GM21447 (cell line): ENCODE data around the gene SPRED2.
A peak's percentile ranks its signal among the peaks of the same experiment; 100 is the strongest.

Experiments
- ATAC-seq: cut with Tn5 transposase; IDR thresholded peaks from one replicate; pipeline ENCODE4 v1.9.1; 2021; ENCODE audit not compliant: unreplicated experiment

Gene SPRED2

DNA sequence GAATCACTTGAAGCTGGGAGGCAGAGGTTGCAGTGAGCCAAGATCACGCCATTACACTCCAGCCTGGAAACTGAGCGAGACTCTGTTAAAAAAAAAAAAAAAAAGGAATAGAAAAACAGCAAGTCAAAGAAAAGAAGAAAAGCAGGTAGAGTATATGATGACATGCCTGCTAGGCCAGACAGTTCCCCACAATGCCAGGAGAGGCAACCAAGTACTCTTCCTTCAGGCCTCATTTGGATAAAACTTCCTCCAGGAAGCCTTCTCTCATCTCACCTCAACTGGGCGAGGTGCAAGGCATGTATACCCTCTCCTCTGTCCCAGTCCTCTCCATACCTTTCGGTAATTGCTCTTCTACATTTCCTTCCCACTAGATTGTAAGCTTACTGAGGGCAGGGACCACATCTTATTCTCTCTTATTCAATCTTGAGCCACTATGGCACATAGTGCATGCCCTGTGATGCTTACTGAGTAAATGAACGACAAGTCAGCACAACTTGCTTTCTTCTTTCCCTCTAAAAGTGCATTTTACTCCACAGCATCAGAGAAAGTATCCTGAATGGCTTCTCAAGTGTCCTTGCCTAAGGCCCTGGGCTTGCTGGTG lies 10.1 kb upstream of the SPRED2 start:
- ATAC-seq: no peak

DNA sequence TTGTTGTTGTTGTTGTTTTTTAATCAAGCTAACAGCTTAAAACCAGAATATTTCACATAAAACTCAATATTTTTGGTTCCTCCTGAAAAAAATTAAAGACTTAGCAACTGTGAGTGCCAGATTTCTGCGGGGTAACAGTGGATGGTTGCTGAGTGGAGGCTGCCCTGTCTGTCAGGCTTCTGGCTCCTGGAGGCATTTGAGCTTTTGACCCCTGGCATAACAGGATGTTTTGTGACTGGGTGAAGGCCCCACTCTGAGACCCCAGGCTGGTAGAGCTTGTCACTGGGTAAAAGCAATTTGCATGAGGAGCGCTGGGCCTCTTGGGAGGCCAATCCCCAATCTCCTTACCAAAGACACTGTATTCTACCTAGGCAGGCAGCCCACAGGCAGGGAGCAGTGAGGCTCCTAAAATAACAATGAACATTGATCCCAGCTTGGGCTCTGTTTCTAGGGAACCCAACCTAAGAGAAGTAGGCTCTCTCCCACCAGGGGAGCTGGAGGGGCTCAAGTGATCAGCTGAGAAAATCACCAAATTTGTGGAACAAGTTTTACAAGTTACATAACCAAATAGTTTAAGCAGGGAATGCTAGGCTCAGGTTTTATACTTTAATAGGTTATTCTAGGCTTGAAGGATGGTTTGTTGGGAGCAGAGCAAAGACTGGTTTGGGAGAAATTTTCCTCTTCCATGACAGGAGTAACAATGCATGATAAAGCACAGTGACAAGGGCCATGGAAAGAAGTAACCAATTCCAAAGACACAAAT lies 5.9 kb upstream of the SPRED2 start:
- ATAC-seq: no peak

DNA sequence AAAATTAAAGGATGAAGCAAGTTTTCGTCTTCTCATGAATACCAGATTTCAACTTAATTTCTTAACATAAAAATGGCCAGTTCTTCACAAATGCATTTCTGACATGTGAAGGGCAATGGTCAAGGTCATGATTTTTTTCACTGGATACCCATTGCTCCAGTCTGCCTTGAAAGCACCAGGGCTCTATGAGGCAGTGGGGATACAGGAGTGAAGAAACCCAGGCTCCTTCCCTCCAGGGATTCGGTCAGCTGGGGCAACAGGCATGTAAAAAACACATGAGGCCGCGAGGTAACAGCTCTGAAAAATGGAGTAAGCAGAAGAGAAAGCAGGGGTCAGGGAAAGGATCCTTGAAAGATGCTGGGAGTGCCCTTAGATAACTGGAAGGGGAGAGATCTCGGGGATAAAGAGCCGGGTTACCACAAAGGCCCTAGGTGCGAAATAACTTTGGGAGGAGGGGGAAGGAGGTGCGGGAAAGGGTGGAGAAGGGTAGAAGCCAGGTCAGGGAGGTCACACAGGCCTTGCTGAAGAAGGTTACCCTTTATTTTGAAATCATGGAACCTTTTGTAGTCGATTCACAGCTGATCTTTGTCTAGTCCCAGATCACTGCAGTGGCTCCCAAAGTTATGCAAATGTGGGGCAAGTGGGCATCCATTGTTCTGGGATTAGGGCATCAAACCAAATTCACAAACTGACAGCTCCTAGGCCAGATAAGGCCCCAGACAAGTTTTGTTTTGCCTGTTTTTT lies 5.2 kb upstream of the SPRED2 start:
- no peak for ATAC-seq

DNA sequence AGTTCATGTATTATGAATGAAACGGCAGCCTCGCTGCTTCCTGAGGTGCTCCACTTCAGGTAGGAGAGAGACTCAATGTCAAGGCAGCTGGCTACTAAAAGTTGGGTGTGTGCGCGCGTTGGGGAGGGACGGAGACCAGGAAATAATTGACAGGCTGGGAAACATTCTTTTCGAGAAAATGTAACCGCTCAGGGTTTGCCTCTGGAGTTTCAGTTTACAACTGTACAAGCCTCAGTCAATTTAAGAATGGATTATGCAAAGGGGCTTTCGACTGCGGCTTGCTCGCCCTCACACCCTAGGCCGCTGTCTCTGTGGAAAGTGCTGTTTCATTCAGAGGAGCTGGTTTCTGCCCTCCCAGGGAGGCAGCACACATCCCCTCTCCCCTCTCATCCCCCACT lies 4.4 kb upstream of the SPRED2 start:
- ATAC-seq: peak; percentile 69

DNA sequence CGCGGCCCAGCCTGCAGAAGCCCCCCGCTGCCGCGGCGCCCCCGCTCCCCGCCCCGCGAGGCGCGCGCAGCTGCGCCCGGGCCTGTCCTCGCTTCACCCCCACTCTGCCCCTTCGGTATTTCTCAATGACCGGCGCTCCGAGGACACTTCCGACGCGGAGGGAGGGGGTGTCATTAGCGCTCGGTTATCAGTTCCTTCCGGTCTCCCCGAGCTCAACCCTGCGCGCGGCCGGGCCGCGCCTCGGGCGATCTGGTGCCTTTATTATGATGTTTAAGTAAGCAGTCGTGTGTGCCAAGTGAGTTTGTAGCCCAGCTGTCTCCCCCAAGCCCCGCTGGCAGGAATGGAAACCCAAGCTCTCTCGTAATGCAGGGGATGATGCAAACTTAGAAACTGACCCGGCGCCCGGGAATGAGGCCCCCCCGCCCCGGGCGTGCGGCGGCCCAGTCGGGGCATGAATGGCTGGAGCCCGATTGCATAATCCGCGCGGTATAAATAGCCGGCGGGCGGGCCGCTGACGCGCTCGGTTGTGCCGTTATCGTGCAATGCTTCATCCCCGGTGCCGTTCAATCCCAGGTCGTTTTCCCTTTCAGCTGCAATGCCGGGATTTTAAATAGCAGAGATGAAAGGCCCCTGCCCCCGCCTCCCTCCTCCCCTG lies 3.9 kb upstream of the SPRED2 start:
- ATAC-seq: peak; percentile 35

DNA sequence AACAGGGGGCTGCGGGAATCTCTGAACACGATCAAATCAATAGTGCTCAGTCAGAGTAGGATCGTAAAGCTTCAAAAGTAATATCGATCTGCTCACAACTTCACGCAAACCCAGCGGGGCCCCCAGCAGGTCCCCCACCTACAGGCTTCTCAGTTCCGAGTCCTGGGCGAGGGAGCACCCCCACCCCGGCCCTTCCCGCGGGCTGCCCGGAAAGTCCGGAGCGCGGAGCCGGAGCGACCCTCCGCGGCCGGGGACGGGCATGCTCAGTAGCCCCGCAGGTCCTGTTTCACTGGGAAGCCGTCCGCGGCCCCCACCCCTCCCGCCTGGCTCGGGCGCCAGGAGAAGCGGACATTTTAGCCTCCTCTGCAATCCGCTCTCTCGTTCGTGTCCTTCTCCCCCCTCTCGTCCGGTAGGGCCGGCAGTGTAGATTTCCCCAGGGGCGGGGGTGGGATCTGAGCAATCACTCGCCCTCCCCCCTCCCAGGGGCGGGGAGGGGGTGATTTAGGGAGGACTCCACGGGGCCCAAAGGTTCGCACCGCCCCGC lies 3.3 kb upstream of the SPRED2 start:
- ATAC-seq: no peak

DNA sequence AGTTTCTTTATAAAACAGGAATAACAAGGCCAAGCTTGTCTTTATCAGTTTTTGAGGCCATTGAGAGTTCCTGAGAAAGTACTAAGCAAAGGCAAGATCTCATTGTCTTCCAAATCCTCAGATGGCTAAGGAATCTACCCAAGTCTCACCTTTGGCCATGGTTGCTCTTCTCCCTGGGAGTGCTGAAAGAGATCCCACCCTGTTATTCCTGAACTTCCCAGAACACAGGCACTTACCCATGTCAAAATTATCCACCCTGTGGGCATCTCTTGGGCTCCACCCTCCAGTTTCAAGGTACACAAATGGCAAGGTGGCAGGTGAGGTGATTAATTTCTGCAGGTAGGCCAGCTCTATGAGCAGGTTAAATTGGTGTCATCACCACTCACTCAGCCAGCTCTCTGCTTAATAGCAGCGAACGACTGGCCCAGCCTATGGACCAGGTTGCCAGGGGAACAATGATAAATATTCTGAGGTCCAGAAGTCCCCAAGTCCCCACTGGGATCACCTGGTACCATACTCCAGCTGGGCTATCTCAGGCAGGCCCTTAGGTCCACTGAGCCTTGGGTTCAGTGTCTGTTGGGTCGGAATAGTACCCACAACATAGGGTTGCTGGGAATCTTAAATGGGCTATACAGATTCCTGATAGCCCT lies 2.3 kb upstream of the SPRED2 start:
- no peak for ATAC-seq

DNA sequence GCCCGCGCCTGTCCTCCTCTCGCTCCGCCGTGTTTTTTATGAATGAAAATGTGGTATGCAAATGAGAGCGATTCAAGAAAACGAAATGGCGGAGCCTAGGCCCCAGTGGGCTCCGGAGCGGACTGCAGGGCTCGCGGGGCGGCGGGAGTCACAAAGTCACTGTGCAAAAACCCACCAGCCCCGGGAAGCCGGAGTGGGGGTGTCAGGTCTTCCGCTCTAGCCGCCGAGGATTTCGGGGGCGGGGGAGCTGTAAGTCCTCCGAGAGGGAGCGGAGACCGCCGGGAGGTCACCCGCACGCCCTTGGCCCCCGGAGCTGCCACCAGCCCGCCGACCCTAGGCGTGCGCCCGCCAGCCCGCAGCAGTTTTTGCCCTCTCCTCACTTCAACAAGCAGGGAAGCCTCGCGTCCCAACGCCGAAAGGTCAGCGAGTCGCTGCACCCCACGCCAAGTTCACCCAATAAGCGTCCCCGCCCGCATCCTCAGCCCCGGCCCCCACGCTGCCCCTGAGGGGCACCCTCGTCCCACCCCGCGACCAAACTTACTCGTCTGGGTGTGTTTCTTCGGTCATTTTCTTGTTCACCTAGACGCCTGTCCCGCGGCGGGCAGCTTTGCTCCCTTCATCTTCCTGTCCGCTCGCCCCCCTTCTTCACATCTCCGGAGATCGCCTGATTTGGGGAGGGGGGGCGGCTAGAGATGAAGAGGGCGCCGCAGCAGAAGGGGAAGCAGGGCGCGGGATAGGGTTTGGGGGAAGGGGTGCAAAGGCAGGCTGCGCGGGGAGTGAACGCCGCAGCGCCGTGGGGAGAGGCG lies 775 bp downstream of the SPRED2 start:
- ATAC-seq: peak; percentile 31

DNA sequence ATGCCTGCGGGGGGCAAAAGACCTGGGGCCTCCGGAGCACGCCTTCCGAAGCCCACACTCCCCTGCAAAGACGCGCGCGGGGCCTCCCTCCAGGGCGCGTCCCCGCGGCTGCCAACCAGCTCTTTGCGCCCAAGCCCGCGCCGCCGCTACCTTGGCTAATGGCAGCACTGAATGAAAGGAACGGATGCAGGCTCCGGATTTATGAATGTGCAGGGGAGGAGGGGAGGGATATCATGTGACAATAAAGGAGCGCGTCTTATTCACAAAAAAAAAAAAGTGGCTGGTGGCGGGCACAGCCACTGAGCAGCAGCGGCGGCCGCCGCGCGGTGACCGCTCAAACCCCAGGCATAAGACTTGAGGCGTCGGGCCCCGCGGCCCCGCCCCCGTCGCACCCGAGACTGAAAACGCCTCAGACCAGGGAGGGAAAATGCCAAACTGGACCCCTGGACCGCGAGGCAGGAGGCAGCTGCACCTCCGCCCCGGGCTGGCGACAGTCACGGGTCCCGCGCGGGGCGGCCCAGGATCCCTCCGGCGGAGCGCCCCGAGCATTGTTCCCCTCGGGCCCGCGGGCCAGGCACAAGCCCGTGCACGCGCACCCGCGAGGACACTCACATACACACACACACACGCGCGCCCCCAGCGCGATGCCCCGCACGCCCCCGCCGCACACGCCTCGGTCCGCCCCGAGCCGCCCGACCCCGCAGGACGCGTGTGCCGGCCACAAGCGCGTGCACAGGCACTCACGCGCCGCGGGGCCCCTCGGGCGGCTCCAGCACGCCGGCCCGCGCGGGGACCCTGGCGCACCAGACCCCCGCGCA lies 1.6 kb downstream of the SPRED2 start:
- ATAC-seq: peak; percentile 40

DNA sequence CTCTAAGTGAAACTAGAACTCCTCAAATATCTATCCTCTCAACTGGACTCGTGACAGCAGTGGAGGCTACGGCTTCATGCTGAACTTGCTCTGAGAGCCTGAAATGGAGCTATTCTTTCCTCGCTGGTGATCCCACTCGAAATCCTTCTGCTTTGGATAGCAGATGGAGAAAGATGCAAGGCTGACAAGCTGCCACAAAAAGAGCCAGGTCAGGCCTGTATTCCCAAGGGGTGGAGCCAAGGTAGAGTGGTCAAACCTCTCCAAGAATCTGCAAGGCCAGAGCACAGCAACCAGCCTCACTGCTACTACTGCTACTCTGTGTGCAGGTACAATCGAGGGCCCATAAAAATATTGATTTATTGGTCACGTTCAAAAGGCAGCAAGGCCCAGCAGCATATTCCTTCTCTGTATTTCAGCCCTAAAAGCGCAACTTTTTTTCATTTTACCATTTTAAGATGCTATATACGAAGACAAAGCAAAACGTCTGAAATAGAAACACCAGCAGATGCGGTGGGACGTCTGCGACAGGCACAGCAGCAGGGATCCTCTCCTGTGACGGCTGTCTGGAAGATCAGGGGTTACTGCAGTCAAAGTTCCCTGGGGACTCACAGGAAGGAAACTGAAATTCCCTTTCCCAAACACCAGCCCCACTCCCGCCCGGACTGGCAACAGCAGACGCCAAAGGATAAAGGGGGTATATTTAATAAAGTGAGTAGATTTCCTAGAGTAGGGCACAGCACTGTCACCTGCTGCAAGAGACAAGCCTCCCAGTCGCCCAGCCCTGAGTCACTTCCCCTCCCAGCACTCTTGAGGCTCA lies 2.4 kb downstream of the SPRED2 start:
- ATAC-seq: peak; percentile 8

DNA sequence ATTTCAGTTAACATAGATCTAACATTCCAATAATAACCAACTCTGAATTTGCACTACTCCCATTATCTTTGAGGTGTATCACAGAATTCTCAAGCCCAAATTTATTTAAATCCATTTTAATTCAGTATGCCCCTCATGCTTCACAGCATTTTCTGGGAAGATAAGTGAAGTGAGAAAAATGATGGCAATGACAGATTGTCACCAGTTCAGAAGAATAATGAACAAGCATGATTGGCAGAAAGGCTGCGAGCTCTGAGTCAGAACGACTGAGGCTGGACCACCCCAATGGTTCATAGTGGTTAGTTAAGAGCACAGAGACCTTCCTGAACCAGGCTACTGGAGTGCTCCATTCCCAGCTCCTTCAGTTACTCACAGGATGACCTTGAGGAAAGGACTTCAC lies 4.9 kb downstream of the SPRED2 start:
- ATAC-seq: no peak

DNA sequence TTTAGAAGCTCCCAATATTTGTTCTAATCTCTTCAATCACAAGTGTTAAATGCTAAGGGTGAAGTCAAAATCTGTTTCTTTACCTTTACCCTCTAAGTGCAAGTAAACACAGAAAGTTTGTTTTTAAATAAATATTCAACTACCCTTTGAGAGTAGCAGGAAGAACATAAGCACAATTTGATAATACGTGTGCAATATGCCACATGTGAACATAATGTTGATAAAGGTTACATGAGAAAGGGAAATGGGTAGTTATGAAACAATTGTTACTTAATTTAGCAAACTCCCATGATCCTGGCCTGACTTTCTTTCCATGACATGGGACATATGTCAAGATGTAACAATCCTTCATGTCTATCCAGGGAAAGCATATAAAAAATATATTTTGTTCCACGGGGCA lies 7.1 kb downstream of the SPRED2 start:
- ATAC-seq: no peak

DNA sequence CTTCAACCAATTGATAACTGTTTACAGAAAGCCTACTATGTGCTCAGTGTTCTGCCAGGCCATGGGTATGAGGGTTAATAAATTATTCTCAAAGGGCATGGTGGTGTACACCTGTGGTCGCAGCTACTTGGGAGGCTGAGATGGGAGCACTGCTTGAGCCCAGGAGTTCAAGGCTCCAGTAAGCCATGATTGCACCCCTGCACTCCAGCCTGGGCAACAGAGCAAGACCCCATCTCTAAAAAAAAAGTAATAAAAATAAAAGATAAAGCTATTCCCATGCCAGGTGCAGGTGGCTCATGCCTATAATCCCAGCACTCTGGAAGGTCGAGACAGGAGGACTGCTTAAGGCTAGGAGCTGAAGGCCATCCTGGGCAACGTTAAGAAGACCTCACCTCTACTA lies 8.0 kb downstream of the SPRED2 start:
- no peak for ATAC-seq

DNA sequence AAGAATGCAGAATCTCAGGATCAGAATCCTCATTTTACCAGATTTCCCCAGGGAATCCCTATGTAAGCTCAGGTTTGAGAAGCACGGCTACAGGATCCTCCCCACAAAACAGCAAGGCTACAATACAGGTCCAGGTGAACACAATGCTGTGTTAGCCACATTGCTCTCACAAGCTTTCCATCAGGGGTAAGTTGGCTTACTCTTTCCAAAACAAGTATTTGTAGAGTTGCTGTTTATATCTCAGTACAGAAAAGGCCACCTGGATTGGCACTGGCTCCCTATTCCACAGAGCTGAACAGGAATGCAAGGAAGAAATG lies 11.0 kb downstream of the SPRED2 start:
- no peak for ATAC-seq

DNA sequence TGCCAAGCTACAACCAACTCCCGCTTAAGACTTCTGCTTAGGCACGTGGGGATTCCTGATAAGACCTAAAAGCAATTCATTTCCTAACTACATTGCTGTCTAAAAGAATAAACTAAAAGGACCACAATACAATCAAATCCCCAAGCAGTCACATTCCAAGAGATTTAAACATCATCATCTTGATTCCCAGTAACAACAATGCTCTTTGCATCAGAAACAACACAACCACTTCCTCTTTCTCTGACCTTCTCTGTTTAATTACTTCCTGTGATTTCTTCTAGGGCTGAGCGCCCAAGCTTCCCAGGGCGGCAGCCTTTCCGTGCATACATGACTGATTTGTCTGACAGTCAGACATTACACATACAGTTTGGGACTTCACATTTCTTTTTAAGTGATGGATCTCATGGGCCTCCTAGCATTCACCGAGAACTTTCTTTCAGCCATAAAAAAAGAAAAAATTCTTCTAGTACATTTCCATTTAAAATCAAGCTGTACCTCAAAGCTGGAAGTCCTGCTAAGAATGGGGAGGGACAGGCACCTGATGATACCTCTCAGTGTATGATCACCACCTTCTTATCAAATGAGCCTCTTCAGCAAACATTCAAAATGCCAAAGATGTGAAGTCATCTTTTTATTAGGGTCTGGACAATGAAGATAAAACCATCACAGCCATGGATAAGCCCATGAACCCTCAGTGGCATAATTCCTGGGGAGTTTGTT lies 11.5 kb downstream of the SPRED2 start:
- peak; percentile 67 for ATAC-seq

DNA sequence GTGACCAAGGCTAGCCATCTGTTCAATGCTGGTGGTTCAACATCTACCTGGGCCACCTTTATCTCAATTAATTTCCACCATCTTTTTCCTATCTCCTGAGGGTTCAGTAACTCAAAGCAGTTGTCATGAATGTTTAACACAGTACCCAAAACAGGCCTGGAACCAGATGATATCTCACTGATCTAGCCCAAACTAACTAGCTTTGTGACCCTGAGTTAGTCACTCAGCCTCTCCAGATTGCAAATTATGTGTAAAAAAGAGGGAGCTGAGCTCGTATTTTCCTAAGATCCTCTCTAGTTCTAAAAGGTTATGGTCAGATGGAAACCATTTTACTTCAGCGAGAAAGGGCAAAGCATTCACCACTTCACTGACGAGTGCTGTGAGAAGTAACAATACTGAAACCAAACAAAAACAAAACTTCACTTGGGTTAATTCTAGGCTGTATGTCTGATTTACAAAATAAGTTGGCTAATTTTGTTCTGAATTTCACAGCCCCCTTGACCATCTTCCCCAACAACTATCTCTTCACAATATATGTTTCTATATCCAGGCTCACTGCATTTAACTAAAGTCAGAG lies 14.8 kb downstream of the SPRED2 start:
- no peak for ATAC-seq

DNA sequence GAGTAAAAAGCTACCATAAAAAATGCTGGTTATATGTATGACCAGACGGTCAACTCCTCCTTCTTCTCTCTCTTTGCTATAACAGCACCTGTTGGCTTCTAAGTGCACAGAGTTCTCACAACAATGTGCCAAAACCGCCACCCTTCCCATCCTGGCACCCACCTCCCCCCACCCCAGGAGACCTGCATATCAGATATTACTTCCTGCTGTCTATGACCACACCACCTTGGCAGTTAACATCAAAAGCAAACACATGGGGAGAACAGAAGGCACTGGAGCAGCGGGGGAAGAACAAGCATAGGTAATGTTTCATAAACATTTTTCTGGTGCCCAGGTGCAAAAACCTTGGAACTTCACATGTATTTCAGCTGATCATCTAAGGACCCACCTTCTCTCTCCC lies 15.5 kb downstream of the SPRED2 start:
- no peak for ATAC-seq

DNA sequence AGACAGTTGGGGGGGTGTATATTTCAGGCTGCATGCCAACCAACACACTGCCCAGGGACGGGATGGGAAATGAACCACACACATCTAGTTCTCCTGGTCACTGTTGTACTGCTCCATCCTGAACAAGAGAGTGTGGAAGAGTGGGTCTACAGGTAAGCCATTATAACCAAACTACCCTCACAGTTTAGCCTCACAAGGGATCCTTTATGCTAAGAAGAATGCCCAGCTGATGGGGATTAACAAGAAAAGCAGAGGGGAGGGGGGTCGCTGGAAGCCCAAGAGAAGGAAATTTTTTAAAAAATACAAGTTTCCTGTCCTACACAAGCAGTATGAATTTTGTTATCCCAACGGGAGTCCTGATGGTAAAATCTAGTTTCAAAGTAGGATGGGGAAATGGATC lies 16.1 kb downstream of the SPRED2 start:
- no peak for ATAC-seq
